ENCODE data around the gene DUS2.

- peak; percentile 79 for TF ChIP-seq CTCF (conservative IDR thresholded peaks at IDR 0.05; ENCODE audit: low read depth, low read length)
- TF ChIP-seq EZH2 (IDR thresholded peaks at IDR 0.05; ENCODE audit: low read length, unreplicated experiment) = no peak
Observed at GRCh38 chr16:67993207-67994039, 29.7 kb upstream of the DUS2 start.
